Skin of body (tissue), 2 donors: ENCODE results near the gene ACAT2. TPM values are rescaled to one million over a fixed set of nuclear protein-coding genes. Genes with fewer than 3 reads are reported as not detected.
"Not testable (repeated sequence)": the region's sequence is repeated elsewhere in the genome, so short reads cannot be mapped to it uniquely, and the experiment has no call there.

Experiments
- DNase-seq: peaks from one replicate; lab custom pipeline; 2025; lab: John Stamatoyannopoulos, UW
- total RNA-seq: library from RNA; depleted of rRNA; stranded (reverse); fragments of >200 nt; gene quantifications from one replicate; pipeline ENCODE4 v1.2.3, GENCODE V29; 2014

Gene ACAT2
- total RNA-seq, 1 donor from 2014 or later = 19.0 TPM

GRCh38 chr6:159730332-159730676 lies 31.5 kb upstream of the ACAT2 start:
- DNase-seq = no peak

GRCh38 chr6:159732550-159732949 lies 29.3 kb upstream of the ACAT2 start:
- DNase-seq = not testable (repeated sequence)

- not testable (repeated sequence) for DNase-seq
These were observed 28.4 kb upstream of the ACAT2 start for GRCh38 chr6:159733395-159733794.

- DNase-seq = no peak
These were observed 24.9 kb upstream of the ACAT2 start for GRCh38 chr6:159736908-159737307.

- no peak for DNase-seq
These were observed 22.5 kb upstream of the ACAT2 start for GRCh38 chr6:159739341-159739740.

- DNase-seq = no peak
These were observed 19.7 kb upstream of the ACAT2 start for GRCh38 chr6:159742165-159742564.

- DNase-seq = no peak
These were observed 16.8 kb upstream of the ACAT2 start for GRCh38 chr6:159745081-159745480.

- DNase-seq = no peak
These were observed 15.1 kb upstream of the ACAT2 start for GRCh38 chr6:159746759-159747158.

GRCh38 chr6:159748127-159748526 lies 13.7 kb upstream of the ACAT2 start:
- not testable (repeated sequence) for DNase-seq

- DNase-seq = no peak
These were observed 10.4 kb upstream of the ACAT2 start for GRCh38 chr6:159751448-159751847.

- DNase-seq = no peak
These were observed 8.6 kb upstream of the ACAT2 start for GRCh38 chr6:159753081-159753872.

- no peak for DNase-seq
These were observed 7.4 kb upstream of the ACAT2 start for GRCh38 chr6:159754401-159754800.

GRCh38 chr6:159754959-159755914 lies 6.6 kb upstream of the ACAT2 start:
- DNase-seq = no peak

- DNase-seq = no peak
These were observed 5.3 kb upstream of the ACAT2 start for GRCh38 chr6:159756508-159756907.

GRCh38 chr6:159758031-159759001 lies 3.5 kb upstream of the ACAT2 start:
- no peak for DNase-seq

- DNase-seq = no peak
These were observed 2.2 kb upstream of the ACAT2 start for GRCh38 chr6:159759645-159760044.

- DNase-seq = no peak
These were observed 1.2 kb upstream of the ACAT2 start for GRCh38 chr6:159760602-159761057.

- DNase-seq = no peak
These were observed 544 bp upstream of the ACAT2 start for GRCh38 chr6:159761129-159761872.

- peak; percentile 11 for DNase-seq
These were observed 942 bp downstream of the ACAT2 start for GRCh38 chr6:159762681-159763293.

- DNase-seq = no peak
These were observed 5.1 kb downstream of the ACAT2 start for GRCh38 chr6:159766906-159767305.
